ENCODE measurements around the gene IPO4. TPM values are rescaled to one million over a fixed set of nuclear protein-coding genes. Genes with fewer than 3 reads are reported as not detected.
A peak's percentile ranks its signal among the peaks of the same experiment; 100 is the strongest.

The IPO4 gene
- total and polyA plus RNA-seq, 2 experiments from 2014 or later: 19.0 to 19.5 TPM

DNA sequence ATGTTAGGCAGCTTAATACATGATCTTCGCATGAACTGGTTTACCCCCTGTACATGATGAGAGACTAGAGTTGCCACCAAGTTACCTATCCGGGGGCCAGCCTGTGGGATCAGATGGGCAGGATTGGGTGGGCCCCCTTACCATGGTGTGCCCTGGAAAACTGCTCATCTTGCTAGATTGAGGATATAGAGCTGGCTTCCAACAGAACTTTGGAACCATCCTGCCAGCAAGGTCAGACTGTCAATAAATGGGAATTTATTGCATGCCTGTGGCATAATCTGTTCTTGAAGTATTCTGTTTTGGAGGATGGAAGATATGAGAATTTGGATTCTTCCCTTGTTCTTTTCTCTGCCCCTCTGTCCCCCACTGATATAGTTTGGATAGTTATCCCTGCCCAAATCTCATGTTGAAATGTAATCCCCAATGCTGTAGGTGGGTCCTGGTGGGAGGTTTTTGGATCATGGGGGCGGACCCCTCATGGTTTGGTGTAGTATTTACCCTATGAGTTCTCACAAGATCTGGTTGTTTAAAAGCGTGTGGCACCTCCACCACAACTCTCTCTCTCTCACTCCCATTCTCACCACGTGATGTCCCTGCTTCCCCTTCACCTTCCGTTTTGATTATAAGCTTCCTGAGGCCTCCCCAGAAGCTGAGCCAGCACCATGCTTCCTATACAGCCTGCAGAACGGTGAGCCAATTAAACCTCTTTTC lies 10.4 kb upstream of the IPO4 start:
- Histone ChIP-seq H2AFZ (no peak overlapping the region), H3K27me3 (no peaks in the 10 kb centered on the region), H3K27ac (peak overlapping the region; percentile 30), H3K9me2 (replicated peaks; ENCODE audit: insufficient read depth) (no peaks in the 10 kb centered on the region), H3K4me1 (ENCODE audit: insufficient read depth) (peaks cover 13% of the 10 kb centered on the region), H3K4me3 (no peak overlapping the region), H4K20me1 (ENCODE audit: insufficient read depth, poor library complexity, severe bottlenecking) (no peaks in the 10 kb centered on the region), H3K36me3 (replicated peaks; ENCODE audit: insufficient read depth, low read depth) (no peaks in the 10 kb centered on the region), H3K4me2 (no peak overlapping the region), H3K79me2 (peaks cover 50% of the 10 kb centered on the region), H3K9me3 (ENCODE audit: low read depth) (no peaks in the 10 kb centered on the region)
- DNase-seq (ENCODE audit: low spot score): no peak
- 97% methylated on average over 7 of the region's 7 CpGs for WGBS (ENCODE audit: low lambda C conversion rate, missing lambda C conversion rate)
- no peak for TF ChIP-seq EZH2phosphoT487 (IDR thresholded peaks at IDR 0.05; ENCODE audit: low read depth, severe bottlenecking, unreplicated experiment)
- TF ChIP-seq EZH2 (IDR thresholded peaks at IDR 0.05; ENCODE audit: borderline replicate concordance): no peak
- TF ChIP-seq, protein P1, sequence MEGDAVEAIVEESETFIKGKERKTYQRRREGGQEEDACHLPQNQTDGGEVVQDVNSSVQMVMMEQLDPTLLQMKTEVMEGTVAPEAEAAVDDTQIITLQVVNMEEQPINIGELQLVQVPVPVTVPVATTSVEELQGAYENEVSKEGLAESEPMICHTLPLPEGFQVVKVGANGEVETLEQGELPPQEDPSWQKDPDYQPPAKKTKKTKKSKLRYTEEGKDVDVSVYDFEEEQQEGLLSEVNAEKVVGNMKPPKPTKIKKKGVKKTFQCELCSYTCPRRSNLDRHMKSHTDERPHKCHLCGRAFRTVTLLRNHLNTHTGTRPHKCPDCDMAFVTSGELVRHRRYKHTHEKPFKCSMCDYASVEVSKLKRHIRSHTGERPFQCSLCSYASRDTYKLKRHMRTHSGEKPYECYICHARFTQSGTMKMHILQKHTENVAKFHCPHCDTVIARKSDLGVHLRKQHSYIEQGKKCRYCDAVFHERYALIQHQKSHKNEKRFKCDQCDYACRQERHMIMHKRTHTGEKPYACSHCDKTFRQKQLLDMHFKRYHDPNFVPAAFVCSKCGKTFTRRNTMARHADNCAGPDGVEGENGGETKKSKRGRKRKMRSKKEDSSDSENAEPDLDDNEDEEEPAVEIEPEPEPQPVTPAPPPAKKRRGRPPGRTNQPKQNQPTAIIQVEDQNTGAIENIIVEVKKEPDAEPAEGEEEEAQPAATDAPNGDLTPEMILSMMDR (IDR thresholded peaks at IDR 0.05; ENCODE audit: poor library complexity): no peak

DNA sequence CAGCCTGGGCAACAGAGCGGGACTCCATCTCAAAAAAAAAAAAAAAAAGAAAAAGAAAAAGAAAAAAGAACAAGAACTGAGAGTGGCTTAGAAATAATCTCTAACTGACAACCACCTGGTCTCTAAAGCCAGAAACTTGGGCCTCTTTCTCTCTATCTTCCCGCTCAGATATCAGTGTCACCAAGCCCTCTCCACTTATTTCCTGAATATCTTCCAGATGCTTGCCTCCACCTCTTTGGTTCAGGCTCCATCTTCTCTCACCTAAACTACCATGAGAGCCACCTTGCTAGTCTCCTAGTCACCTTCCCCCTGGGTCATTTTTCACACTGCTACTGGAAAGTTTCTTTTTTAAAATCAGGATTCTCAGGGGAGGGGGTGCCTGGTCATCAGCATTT lies 8.4 kb upstream of the IPO4 start:
- Histone ChIP-seq H3K36me3 (replicated peaks; ENCODE audit: insufficient read depth, low read depth) (no peaks in the 10 kb centered on the region), H2AFZ (no peak overlapping the region), H3K9me2 (replicated peaks; ENCODE audit: insufficient read depth) (no peaks in the 10 kb centered on the region), H3K27ac (peak overlapping the region; percentile 99), H3K4me2 (peak overlapping the region; percentile 94), H4K20me1 (ENCODE audit: insufficient read depth, poor library complexity, severe bottlenecking) (no peaks in the 10 kb centered on the region), H3K79me2 (peaks cover 63% of the 10 kb centered on the region), H3K9me3 (ENCODE audit: low read depth) (no peaks in the 10 kb centered on the region), H3K4me1 (ENCODE audit: insufficient read depth) (peaks cover 13% of the 10 kb centered on the region), H3K4me3 (no peak overlapping the region), H3K27me3 (no peaks in the 10 kb centered on the region)
- 95% methylated on average over 2 of the region's 2 CpGs for WGBS (ENCODE audit: low lambda C conversion rate, missing lambda C conversion rate)
- no peak for TF ChIP-seq EZH2 (IDR thresholded peaks at IDR 0.05; ENCODE audit: borderline replicate concordance)
- TF ChIP-seq, protein P1 (IDR thresholded peaks at IDR 0.05; ENCODE audit: poor library complexity): no peak
- no peak for TF ChIP-seq EZH2phosphoT487 (IDR thresholded peaks at IDR 0.05; ENCODE audit: low read depth, severe bottlenecking, unreplicated experiment)
- DNase-seq (ENCODE audit: low spot score): no peak

DNA sequence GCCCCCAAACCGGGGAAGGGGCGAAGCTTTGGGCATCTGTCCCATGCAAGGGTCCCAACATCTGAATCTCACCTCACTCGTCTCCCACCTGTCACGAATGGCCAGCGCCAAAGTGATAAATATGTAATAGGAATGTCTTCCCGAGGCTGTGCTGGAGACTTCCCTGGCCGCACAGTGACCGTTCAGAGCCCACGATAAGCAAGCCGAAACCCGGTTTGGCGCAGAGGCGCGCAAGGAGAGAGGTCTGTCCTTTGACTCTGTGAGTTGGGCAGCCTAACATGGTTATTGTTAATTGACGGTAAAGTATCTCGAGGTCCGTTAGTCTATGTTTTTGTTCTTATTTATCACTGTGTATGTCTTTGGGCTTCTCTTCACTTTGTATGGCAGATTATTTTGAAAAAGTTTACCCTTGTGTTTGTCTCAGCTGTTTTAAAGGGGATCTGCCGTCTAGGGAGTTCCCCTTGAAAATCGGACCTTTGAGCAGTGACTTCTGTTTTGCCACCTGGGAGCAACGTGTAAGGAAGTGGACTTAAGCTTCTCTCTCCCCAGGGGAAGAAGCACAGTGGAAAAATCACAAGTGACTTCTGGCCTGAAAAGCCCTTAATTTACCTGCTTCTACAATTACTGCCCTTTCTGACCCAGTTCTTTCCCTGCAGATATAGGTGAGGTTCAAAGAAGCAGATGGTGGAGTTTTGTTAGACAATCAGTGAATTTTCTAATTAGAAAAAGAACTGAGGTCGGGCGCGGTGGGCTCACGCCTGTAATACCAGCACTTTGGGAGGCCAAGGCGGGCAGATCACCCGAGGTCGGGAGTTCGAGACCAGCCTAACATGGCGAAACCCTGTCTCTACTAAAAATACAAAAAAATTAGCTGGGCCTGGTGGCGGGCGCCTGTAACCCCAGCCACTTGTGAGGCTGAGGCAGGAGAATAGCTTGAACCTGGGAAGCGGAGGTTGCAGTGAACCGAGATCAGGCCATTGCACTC lies 7.7 kb upstream of the IPO4 start:
- Histone ChIP-seq H3K4me1 (ENCODE audit: insufficient read depth) (peaks cover 13% of the 10 kb centered on the region), H3K9me2 (replicated peaks; ENCODE audit: insufficient read depth) (no peaks in the 10 kb centered on the region), H3K79me2 (peaks cover 65% of the 10 kb centered on the region), H3K27me3 (no peaks in the 10 kb centered on the region), H3K36me3 (replicated peaks; ENCODE audit: insufficient read depth, low read depth) (no peaks in the 10 kb centered on the region), H4K20me1 (ENCODE audit: insufficient read depth, poor library complexity, severe bottlenecking) (no peaks in the 10 kb centered on the region), H3K4me3 (peak overlapping the region; percentile 95), H2AFZ (peak overlapping the region; percentile 94), H3K4me2 (peak overlapping the region; percentile 94), H3K27ac (peak overlapping the region; percentile 99), H3K9me3 (ENCODE audit: low read depth) (no peaks in the 10 kb centered on the region)
- TF ChIP-seq, protein P1 (IDR thresholded peaks at IDR 0.05; ENCODE audit: poor library complexity): no peak
- TF ChIP-seq EZH2 (IDR thresholded peaks at IDR 0.05; ENCODE audit: borderline replicate concordance) (no peak), EZH2phosphoT487 (IDR thresholded peaks at IDR 0.05; ENCODE audit: low read depth, severe bottlenecking, unreplicated experiment) (no peak)
- WGBS (ENCODE audit: low lambda C conversion rate, missing lambda C conversion rate): 37% methylated on average over 33 of the region's 33 CpGs
- no peak for DNase-seq (ENCODE audit: low spot score)
